ENCODE results near the gene PCED1B. TPM values are rescaled to one million over a fixed set of nuclear protein-coding genes. Genes with fewer than 3 reads are reported as not detected.

PCED1B gene
- total RNA-seq, 1 experiment from 2014 or later = 6.6 TPM

DNA sequence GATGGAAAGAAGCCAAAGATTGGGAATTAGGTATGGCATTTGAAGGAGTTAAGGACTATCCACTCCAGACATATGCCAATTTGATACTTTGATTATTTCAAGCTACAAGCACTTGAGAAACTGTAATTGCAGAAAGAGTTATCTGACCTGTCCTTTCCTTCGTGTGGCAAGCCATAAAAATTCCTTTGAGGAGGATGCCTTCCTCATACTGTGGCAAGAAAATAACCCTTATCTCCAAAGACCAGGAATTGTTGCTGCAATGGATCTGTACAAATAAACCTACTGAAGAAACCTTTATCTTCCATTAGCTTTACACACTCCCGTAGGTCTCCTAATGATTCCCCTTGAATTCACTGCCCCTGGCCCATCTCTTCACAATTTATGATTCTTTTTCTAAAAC is 165.4 kb downstream of the PCED1B start:
- ChIA-PET CTCF (interaction anchor here (1.2 kb wide), 1 partner anchor 51 kb away, joined by 3 read pairs; no protein-coding TSS in a partner anchor), POLR2A (interaction anchor here (1.0 kb wide), 1 partner anchor 63 kb away, joined by 3 read pairs; no protein-coding TSS in a partner anchor)
- DNase-seq (ENCODE audit: low spot score) = no peak
- peaks cover 15% of the 10 kb centered on the region for H3K4me1 Mint-ChIP-seq
- H3K4me3 Mint-ChIP-seq = no peak overlapping the region
- H3K9me3 Mint-ChIP-seq = no peaks in the 10 kb centered on the region
- TF ChIP-seq, protein P1, sequence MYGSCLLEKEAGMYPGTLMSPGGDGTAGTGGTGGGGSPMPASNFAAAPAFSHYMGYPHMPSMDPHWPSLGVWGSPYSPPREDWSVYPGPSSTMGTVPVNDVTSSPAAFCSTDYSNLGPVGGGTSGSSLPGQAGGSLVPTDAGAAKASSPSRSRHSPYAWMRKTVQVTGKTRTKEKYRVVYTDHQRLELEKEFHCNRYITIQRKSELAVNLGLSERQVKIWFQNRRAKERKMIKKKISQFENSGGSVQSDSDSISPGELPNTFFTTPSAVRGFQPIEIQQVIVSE (CRISPR knock-in tag; IDR thresholded peaks at IDR 0.05; ENCODE audit: borderline replicate concordance) = no peak
- H3K27ac Mint-ChIP-seq = no peak overlapping the region
- ATAC-seq = no peak
- no peaks in the 10 kb centered on the region for H3K36me3 Mint-ChIP-seq
- no peaks in the 10 kb centered on the region; the same call in 1 of the 2 replicates for H3K27me3 Mint-ChIP-seq (ENCODE audit: low read depth)

DNA sequence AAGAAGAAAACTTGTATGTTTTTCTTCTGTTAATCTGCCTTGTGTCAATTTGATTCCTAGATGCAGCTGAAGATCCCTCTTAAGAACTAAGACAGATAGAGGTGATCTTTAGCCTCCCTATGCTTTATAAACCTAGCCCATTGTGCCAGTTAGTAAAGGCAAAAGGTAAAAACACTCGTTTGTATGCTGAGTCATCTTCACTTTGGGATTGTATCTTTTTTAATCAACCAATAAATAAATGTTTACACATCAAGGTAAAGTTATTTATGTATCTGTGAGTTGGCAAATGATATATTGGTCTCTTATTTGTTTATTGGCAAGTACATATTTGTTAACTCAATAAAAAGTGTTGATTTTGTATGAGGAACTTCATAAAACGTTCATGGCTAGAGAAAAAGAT is 166.2 kb downstream of the PCED1B start:
- ATAC-seq (no peak), DNase-seq (ENCODE audit: low spot score) (no peak)
- Mint-ChIP-seq H3K27ac (no peak overlapping the region), H3K4me1 (peaks cover 22% of the 10 kb centered on the region), H3K27me3 (ENCODE audit: low read depth) (peaks cover 3% of the 10 kb centered on the region; the same call in 1 of the 2 replicates), H3K4me3 (no peak overlapping the region), H3K36me3 (peaks cover 2% of the 10 kb centered on the region), H3K9me3 (peaks cover 3% of the 10 kb centered on the region)
- POLR2A ChIA-PET = no interaction called here
- CTCF ChIA-PET = interaction anchor here (1.2 kb wide), 1 partner anchor 52 kb away, joined by 3 read pairs; no protein-coding TSS in a partner anchor
- TF ChIP-seq FOXJ3 (CRISPR knock-in tag; IDR thresholded peaks at IDR 0.05; ENCODE audit: borderline replicate concordance) = no peak
- TF ChIP-seq JUN (CRISPR knock-in tag; IDR thresholded peaks at IDR 0.05) = no peak
- TF ChIP-seq, protein P2, sequence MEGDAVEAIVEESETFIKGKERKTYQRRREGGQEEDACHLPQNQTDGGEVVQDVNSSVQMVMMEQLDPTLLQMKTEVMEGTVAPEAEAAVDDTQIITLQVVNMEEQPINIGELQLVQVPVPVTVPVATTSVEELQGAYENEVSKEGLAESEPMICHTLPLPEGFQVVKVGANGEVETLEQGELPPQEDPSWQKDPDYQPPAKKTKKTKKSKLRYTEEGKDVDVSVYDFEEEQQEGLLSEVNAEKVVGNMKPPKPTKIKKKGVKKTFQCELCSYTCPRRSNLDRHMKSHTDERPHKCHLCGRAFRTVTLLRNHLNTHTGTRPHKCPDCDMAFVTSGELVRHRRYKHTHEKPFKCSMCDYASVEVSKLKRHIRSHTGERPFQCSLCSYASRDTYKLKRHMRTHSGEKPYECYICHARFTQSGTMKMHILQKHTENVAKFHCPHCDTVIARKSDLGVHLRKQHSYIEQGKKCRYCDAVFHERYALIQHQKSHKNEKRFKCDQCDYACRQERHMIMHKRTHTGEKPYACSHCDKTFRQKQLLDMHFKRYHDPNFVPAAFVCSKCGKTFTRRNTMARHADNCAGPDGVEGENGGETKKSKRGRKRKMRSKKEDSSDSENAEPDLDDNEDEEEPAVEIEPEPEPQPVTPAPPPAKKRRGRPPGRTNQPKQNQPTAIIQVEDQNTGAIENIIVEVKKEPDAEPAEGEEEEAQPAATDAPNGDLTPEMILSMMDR (IDR thresholded peaks at IDR 0.05) = no peak
- TF ChIP-seq ATF1 (CRISPR knock-in tag; IDR thresholded peaks at IDR 0.05) = no peak
- TF ChIP-seq, protein P3, sequence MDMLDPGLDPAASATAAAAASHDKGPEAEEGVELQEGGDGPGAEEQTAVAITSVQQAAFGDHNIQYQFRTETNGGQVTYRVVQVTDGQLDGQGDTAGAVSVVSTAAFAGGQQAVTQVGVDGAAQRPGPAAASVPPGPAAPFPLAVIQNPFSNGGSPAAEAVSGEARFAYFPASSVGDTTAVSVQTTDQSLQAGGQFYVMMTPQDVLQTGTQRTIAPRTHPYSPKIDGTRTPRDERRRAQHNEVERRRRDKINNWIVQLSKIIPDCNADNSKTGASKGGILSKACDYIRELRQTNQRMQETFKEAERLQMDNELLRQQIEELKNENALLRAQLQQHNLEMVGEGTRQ (CRISPR knock-in tag; IDR thresholded peaks at IDR 0.05) = no peak
- TF ChIP-seq, protein P4, sequence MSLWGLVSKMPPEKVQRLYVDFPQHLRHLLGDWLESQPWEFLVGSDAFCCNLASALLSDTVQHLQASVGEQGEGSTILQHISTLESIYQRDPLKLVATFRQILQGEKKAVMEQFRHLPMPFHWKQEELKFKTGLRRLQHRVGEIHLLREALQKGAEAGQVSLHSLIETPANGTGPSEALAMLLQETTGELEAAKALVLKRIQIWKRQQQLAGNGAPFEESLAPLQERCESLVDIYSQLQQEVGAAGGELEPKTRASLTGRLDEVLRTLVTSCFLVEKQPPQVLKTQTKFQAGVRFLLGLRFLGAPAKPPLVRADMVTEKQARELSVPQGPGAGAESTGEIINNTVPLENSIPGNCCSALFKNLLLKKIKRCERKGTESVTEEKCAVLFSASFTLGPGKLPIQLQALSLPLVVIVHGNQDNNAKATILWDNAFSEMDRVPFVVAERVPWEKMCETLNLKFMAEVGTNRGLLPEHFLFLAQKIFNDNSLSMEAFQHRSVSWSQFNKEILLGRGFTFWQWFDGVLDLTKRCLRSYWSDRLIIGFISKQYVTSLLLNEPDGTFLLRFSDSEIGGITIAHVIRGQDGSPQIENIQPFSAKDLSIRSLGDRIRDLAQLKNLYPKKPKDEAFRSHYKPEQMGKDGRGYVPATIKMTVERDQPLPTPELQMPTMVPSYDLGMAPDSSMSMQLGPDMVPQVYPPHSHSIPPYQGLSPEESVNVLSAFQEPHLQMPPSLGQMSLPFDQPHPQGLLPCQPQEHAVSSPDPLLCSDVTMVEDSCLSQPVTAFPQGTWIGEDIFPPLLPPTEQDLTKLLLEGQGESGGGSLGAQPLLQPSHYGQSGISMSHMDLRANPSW (CRISPR knock-in tag; conservative IDR thresholded peaks at IDR 0.05; ENCODE audit: low read depth) = no peak
- TF ChIP-seq, protein P5, sequence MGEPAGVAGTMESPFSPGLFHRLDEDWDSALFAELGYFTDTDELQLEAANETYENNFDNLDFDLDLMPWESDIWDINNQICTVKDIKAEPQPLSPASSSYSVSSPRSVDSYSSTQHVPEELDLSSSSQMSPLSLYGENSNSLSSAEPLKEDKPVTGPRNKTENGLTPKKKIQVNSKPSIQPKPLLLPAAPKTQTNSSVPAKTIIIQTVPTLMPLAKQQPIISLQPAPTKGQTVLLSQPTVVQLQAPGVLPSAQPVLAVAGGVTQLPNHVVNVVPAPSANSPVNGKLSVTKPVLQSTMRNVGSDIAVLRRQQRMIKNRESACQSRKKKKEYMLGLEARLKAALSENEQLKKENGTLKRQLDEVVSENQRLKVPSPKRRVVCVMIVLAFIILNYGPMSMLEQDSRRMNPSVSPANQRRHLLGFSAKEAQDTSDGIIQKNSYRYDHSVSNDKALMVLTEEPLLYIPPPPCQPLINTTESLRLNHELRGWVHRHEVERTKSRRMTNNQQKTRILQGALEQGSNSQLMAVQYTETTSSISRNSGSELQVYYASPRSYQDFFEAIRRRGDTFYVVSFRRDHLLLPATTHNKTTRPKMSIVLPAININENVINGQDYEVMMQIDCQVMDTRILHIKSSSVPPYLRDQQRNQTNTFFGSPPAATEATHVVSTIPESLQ (CRISPR knock-in tag; IDR thresholded peaks at IDR 0.05) = no peak
- no peak for TF ChIP-seq KAT7 (CRISPR knock-in tag; IDR thresholded peaks at IDR 0.05; ENCODE audit: borderline replicate concordance)
- no peak for TF ChIP-seq CREM (CRISPR knock-in tag; IDR thresholded peaks at IDR 0.05)
- TF ChIP-seq, protein P6, sequence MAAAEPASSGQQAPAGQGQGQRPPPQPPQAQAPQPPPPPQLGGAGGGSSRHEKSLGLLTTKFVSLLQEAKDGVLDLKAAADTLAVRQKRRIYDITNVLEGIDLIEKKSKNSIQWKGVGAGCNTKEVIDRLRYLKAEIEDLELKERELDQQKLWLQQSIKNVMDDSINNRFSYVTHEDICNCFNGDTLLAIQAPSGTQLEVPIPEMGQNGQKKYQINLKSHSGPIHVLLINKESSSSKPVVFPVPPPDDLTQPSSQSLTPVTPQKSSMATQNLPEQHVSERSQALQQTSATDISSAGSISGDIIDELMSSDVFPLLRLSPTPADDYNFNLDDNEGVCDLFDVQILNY (CRISPR knock-in tag; IDR thresholded peaks at IDR 0.05) = no peak
- no peak for TF ChIP-seq MXD4 (CRISPR knock-in tag; IDR thresholded peaks at IDR 0.05; ENCODE audit: borderline replicate concordance)
- TF ChIP-seq ZNF416 (CRISPR knock-in tag; IDR thresholded peaks at IDR 0.05) = no peak
- TF ChIP-seq SOX15 (CRISPR knock-in tag; IDR thresholded peaks at IDR 0.05) = no peak

All from WTC11 (cell line).